ENCODE data around the gene DCPS.
"Not testable (repeated sequence)": the region's sequence is repeated elsewhere in the genome, so short reads cannot be mapped to it uniquely, and the experiment has no call there.

Gene DCPS

DNA sequence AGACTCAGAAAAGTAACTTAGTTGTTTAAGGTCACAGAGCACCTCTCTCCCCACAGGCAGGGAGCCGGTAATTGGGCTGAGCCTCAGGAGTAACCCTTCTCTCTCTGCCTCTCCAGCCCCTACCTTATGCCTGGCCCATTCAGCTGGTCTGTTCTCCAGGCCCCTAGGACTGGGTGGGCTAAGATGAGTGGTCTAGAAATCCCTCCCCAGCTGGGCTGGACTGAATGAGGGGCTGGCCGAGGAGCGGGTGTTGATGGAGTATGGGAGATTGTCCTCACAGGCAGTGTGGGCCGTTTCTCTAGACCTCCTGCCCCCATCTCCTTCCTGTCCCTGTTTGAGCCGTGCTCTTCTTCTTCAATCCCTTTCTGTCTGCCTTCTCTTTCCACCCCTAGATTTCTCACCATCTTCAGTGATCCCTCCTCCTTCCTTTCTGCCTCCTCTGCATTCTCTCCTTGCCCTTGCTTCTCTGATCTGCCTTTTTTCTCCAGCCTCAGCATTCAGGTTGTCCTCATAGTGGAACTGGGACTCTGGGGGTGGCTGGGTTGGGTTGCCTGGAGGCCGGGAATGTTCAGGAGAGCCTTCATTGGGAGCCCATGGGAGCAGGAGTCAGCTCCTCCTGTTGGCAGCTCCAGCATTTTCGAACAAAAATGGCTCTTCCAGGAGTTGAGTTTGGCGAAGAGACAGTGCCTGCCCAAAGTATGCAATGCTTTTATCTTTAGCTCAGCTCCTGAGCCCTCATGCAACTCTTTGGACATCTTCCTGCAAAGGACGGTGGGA, 59.2 kb downstream of the DCPS start:
- DNase-seq = no peak

- DNase-seq = no peak
These were observed 59.9 kb downstream of the DCPS start for GRCh38 chr11:126363706-126364248.

DNA sequence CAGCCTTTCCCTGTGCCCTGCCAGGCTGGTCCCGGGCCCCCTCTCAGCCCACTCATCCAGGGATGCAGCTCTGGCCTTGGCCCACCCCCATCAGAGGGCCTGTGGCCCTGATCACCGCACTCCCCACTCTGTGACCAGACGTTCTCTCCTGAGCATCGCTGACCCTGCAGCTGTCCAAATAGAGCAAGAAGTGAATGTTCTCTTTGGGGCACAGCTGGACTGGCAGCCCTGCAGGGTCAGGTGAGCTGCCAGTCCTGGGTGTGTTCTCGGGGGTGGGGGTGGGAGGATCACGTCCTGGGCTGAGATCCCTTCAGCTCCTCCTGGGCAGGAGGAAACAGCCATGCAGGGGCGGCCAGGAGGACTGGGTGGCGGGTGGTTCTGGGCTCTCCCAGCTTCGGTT, 60.9 kb downstream of the DCPS start:
- DNase-seq = not testable (repeated sequence)

DNA sequence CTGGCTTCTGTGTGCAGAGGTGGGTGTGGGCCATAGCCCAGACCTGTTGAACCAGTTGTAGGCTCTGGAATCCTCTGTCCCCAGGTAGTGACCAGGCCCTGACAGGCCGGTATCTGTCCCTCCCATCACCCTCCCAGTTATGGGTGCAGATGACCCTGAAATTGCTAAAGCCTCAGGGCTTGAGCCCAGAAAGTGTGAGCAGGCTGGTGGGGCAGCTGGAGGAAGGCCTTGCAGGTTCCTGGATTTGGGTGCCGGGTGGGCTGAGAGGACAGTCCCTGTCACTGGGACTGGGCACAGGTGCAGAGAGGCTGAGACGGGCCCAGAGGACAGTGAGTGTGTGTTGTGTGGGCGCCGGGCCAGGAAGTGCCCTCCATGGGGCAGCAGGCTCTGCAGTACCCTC, 61.6 kb downstream of the DCPS start:
- DNase-seq = not testable (repeated sequence)

GRCh38 chr11:126366064-126366822, 62.4 kb downstream of the DCPS start:
- no peak for DNase-seq

DNA sequence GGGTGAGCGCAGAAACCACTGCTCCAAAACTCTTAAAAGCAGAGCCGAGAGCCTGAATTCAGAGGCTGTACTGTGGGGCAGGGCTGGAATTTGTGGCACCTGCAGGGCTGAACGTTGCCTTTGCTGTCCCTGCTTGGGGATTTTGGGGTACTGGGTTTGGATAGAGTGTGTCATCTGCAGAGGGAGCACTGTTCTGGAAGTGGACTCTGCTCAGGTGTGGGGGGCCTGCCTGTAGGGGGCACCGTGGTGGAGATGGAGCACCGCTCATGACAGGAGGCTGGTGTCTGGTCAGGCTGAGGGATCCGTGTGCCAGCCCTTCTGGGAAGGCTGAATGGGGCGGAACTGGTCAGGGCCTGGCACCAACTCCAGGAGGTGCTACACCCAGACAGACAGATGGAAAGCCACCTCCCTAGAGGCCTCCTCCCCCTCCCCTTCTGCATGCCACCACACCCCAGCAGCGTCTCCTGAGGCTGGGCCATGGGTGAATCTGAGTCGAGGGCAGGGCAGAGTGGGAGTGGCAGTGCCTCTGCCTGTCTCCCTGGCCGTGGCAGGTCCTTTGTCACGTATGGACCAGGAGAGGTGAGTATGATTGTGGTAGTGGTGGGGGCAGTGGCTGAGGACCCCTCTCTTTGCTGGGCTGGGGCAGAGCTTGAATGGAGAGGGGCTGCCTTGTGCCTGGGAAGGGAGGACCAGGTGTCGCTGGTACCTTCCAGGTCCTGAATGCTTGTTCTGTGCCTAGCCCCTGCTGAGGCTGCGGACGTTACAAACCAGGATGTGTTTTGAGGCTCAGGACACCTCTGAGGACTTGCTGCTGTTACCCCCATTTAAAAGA, 63.2 kb downstream of the DCPS start:
- DNase-seq = not testable (repeated sequence)

DNA sequence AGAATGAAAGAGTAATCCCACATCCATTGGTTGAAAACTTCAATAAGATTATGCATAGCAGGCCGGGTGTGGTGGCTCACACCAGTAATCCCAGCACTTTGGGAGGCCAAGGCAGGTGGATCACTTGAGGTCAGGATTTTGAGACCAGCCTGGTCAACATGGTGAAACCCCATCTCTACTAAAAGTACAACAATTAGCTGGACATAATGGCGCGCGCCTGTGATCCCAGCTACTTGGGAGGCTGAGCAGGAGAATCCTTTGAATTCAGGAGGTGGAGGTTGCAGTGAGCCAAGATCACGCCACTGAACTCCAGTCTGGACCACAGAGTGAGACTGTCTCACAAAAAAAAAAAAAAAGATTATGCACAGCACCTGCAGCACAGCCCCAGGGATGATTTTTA, 63.9 kb downstream of the DCPS start:
- not testable (repeated sequence) for DNase-seq

DNA sequence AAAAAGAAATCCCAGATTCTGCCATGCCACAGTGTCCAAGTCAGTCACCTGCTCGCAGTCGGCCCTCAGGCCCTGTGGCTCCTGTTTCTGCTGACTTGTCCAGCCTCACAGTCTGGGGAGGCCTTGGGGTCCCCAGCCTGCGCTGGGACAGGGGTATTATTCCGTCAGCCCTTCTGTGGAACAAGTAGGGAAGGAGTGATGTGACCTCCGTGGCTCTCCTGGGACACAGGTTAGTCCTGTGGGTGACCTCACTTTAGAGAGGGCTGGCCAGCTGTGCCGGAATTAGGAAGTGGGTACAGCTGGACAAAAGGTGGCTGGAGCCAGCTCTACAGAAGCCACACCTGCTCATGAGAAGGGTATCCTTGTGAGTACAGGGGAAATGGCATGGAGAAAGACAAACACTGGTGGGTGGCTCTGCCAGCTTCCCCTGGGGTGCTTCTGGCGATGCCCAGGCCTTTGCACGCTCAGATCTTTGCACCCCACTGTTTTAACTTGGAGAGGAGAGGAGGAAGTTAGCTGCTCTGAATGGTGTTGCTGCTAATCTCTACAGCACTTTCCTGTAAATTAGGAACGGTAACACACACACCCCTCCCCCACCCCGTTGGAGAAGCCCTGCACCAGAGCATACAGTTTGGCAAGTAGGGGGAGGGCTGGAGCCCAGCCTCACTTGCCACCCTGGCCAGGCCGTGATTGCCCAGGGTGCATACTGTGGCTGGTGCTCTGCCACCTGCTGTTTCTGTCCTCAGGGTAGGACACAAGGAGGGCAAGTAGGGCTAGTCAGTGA, 64.7 kb downstream of the DCPS start:
- not testable (repeated sequence) for DNase-seq

DNA sequence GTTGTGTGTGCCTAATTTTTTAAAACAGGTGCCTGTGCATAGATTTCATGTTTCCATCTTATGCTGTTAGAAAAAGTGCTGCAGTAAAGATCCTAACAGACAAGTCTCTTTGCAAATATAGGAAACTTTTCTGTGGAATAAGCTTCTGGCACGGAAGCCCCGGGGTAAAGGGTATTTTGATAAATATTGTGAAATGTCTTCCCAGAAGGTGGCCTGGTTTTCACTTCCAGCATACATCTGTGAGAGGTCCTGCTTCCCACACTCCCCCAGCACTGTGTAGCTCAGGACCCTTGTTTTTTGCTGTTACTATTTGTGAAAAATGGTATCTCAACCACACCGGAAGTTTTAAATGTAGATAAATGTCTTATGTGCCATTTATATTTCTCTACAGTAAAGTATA, 66.2 kb downstream of the DCPS start:
- no peak for DNase-seq

DNA sequence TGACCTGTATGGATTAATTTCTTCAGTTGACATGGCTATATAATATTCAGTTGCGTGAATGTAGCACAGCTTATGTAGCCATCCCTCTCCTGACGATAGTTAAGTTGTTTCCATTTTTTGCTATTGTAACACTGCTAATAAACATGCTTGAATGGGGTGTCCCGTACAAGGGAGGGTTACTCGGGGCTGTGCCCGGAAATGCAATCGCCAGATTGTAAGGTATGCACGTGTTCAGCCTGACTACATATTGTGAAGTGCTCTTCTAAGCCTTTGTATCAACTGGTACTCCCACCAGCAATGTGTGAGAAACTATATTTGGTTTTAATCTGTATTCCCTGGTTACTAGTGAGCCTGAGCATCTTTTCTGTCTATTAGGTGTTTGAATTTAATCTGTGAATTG, 67.7 kb downstream of the DCPS start:
- no peak for DNase-seq

DNA sequence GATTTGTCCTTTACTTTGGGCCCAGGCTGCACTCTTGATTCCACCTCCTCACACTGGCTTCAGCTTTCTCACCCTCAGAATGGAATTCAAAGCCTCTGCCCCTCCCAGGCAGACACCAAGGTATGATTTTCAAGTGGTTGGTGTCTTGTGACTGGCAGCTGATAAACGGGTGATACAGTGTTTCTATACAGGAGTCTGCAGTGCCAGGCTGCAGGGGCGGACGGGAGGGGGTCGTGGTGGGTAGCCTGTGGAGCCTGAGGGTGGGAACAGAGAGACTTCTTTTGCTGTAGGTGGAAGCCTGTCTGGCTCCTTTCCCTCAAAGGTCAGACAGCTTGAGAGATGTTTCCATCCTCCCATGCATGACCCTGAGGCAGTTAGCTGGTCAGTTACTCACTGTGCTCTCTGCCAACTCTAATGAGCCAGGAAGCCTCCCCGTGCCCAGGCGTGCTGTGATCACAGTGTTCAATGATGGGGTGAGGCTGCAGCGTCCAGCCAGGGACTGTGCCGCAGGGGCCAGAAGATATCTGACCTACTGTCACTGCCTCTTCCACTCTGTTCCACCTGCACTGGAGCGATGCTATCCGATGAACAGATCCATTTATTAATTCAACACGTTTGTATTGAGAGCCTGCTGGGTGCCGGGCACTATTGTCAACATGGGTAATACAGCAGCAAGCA, 69.7 kb downstream of the DCPS start:
- not testable (repeated sequence) for DNase-seq

GRCh38 chr11:126374562-126375300, 70.9 kb downstream of the DCPS start:
- DNase-seq = not testable (repeated sequence)

- DNase-seq = no peak
These were observed 71.9 kb downstream of the DCPS start for GRCh38 chr11:126375726-126376125.

DNA sequence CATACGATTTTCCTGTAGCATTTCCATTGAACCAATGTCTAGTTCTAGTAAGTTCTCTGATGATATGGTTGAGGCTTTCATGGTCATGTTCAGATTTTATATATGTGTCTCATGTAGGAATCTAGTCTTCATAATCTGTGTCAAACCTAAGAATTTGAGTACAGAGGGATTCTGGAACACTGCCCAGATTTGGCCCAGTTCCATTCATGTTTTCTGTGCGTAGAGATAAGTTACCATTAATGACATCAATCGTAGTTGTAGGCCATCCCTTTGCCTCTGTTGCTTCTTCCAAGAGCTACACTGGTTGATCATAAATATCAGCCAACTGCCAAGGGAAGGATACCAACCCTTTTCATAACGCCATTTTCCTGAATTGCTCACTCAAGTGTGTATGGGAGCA, 74.9 kb downstream of the DCPS start:
- DNase-seq = no peak

DNA sequence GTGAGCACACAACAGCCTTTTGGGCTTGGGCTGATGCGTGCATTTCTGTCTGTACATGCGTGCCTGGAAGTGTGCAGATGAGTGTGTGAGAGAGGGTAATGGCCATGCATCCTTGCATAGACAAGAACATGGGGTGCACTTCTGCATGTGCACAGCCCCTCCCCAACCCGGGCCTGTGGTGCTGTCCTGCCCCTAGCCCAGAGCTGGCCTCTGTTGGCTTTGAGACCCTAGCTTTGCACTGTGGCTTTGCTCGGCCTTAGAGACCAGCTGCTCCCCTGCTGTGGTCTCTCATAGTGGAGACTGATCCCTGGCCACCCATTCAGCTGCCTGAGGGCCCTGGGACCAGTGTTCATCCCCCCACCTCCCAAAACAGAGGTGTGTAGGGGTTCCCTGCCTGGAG, 77.0 kb downstream of the DCPS start:
- no peak for DNase-seq

- not testable (repeated sequence) for DNase-seq
These were observed 78.1 kb downstream of the DCPS start for GRCh38 chr11:126381960-126382359.

- not testable (repeated sequence) for DNase-seq
These were observed 78.8 kb downstream of the DCPS start for GRCh38 chr11:126382641-126383040.

DNA sequence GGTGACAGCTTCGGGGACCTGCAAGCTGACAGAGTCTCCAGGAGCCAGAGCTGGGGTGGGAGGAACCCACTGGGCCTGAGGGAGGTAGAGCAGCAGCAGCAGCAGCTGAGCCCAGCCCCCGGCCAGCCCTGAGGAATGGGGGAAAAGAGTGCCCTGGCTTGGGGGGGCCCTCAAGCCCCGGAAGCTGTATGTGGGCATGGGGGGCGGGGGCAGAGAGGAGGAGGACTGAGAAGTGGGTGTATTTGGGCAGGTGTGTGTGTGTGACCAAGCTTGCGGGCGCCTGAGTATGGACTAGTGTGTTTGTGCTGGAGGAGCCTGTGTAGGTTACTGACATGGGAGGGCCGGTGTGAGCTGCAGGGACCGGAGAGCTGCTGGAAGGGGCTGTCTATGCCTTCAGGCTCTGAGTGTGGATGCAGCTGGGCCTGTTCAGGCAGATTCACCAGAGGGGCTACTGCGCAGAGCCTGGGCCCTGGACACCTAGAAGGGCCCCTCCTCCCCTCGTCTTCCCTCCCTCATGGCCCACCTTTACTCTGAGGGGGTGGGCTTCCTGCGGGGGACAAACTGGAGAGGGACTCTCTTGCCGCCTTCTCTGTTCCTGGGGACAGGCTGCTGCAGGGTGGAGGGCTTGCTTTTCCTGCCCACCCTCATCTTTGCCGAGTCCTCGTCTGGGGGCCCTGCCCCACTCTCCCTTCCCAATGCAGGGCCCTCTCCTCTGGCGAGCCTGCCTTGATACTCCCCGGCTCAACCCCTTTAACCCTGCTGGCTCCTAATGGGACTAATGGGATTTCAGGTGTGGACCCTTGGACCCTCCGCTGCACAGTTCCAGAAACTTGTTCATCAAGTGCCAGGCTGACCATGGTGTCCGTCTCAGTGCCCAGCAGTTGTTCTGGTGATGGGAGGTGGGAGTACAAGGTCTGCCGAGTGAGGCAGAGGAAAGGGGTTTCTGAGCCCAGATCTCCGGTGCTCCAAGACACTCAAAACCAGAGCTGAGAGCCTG, 79.8 kb downstream of the DCPS start:
- no peak for DNase-seq

GRCh38 chr11:126384449-126385070, 80.7 kb downstream of the DCPS start:
- DNase-seq = no peak

All from SW 1271 (cell line).